Uterus (tissue), 4 donors: ENCODE measurements around the gene UGGT2. TPM values are rescaled to one million over a fixed set of nuclear protein-coding genes. Genes with fewer than 3 reads are reported as not detected.

Experiments used
- DNase-seq, 2 donors: peaks; one replicate each; pipeline ENCODE4 v3.0.0-alpha.2; 2019 to 2020
- H3K27ac ChIP-seq, 2 donors: fragments of 200-600 bp; sonication (generic); 1 replicate in 1 of 2; 2 replicates in 1 of 2; pipeline ENCODE4 v1.5.1; 2016 to 2018
- H3K27me3 ChIP-seq, 2 donors: fragments of 200-600 bp; sonication (generic); one replicate each; pipeline ENCODE4 v1.5.1; 2018 to 2019; ENCODE audit warnings: control low read depth in 1 of 2
- H3K36me3 ChIP-seq, 2 donors: fragments of 200-600 bp; sonication (generic); one replicate each; pipeline ENCODE4 v1.5.1; 2019; ENCODE audit warnings: control low read depth in 1 of 2
- H3K4me1 ChIP-seq, 2 donors: fragments of 200-600 bp; sonication (generic); one replicate each; pipeline ENCODE4 v1.5.1; 2018 to 2019; ENCODE audit warnings: control low read depth in 1 of 2
- H3K4me3 ChIP-seq, 2 donors: fragments of 200-600 bp; sonication (generic); 1 replicate in 1 of 2; 2 replicates in 1 of 2; pipeline ENCODE4 v1.5.1; 2018 to 2019; ENCODE audit warnings: mild to moderate bottlenecking in 1 of 2
- H3K9me3 ChIP-seq, 2 donors: fragments of 200-600 bp; sonication (generic); one replicate each; pipeline ENCODE4 v1.5.1; 2019; ENCODE audit warnings: control low read depth in 1 of 2
- CTCF ChIP-seq, 4 experiments: fragments of 200-600 bp in 2 of 4; fragments of 450-650 bp in 2 of 4; sonication (generic) in 2 of 4; IDR thresholded peaks; one replicate each; pipeline ENCODE4 v1.5.1; 2016 to 2019; ENCODE audit warnings: antibody characterized with exemption in 4 of 4, mild to moderate bottlenecking in 2 of 4, moderate library complexity in 1 of 4
- POLR2A ChIP-seq, 2 donors: fragments of 450-650 bp; IDR thresholded peaks; one replicate each; pipeline ENCODE4 v1.6.1; 2016; ENCODE audit warnings: antibody characterized with exemption in 2 of 2, mild to moderate bottlenecking in 1 of 2, moderate library complexity in 1 of 2
- intact Hi-C: fragments of 100-400 bp; cut with DNase I; formaldehyde crosslinking; loops from one replicate; pipeline ENCODE4 v1.15.1; 2023; ENCODE audit warnings: low total_unique reads
- total RNA-seq, 4 donors: library from RNA; depleted of rRNA in 3 of 4; stranded (reverse); fragments of >200 nt in 3 of 4; gene quantifications; one replicate each; pipeline versions ENCODE4 v1.1.0 to v1.2.4, GENCODE V29; 2014 to 2023
- donor health status: DM: yes; HTN: yes; CAD: no.

UGGT2 gene
- total RNA-seq, 4 donors from 2014 or later = 33.5 to 171 (median 116) TPM

- TF ChIP-seq POLR2A (IDR thresholded peaks at IDR 0.05) (no peak), CTCF (IDR thresholded peaks at IDR 0.05) (no peak)
- Histone ChIP-seq H3K4me3 (peak overlapping the region; percentile 36 to 45), H3K36me3 (no peaks in the 10 kb centered on the region), H3K27me3 (peaks cover 0 to 16% of the 10 kb centered on the region in 2 donors), H3K4me1 (no peaks in the 10 kb centered on the region), H3K9me3 (no peaks in the 10 kb centered on the region), H3K27ac (peak overlapping the region; percentile 38 to 78)
- peak in 1 of 2 donors; percentile 17 for DNase-seq
- intact Hi-C loops = no loop called here
These were observed 37.3 kb upstream of the UGGT2 start for GRCh38 chr13:96090240-96091101.

- H3K27me3 ChIP-seq = peaks cover 0 to 16% of the 10 kb centered on the region in 2 donors
- no peaks in the 10 kb centered on the region for H3K9me3 ChIP-seq
- H3K36me3 ChIP-seq = no peaks in the 10 kb centered on the region
- peak within 1 kb of the TSS; percentile 36 to 45 for H3K4me3 ChIP-seq
- peak; percentile 18 to 20 for DNase-seq
- H3K4me1 ChIP-seq = no peaks in the 10 kb centered on the region
- TF ChIP-seq POLR2A (IDR thresholded peaks at IDR 0.05) (no peak), CTCF (IDR thresholded peaks at IDR 0.05) (no peak)
- H3K27ac ChIP-seq = peak within 1 kb of the TSS; percentile 38 to 78
- intact Hi-C loops = no loop called here
These were observed 36.6 kb upstream of the UGGT2 start, which contains the start of gene HS6ST3 for GRCh38 chr13:96089749-96090239. Gene HS6ST3, plus strand, starts transcription at chr13:96090107.

- peaks cover 0 to 16% of the 10 kb centered on the region in 2 donors for H3K27me3 ChIP-seq
- no peaks in the 10 kb centered on the region for H3K4me1 ChIP-seq
- TF ChIP-seq CTCF (IDR thresholded peaks at IDR 0.05) = no peak
- H3K9me3 ChIP-seq = no peaks in the 10 kb centered on the region
- no peak overlapping the region for H3K4me3 ChIP-seq
- no peak for DNase-seq
- intact Hi-C loops = no loop called here
- H3K36me3 ChIP-seq = no peaks in the 10 kb centered on the region
- H3K27ac ChIP-seq = no peak overlapping the region
These were observed 35.9 kb upstream of the UGGT2 start for GRCh38 chr13:96089139-96089538.

- peaks cover 0 to 16% of the 10 kb centered on the region in 2 donors for H3K27me3 ChIP-seq
- H3K36me3 ChIP-seq = no peaks in the 10 kb centered on the region
- no peak overlapping the region for H3K27ac ChIP-seq
- DNase-seq = no peak
- intact Hi-C loops = no loop called here
- H3K4me3 ChIP-seq = no peak overlapping the region
- H3K4me1 ChIP-seq = no peaks in the 10 kb centered on the region
- TF ChIP-seq CTCF (IDR thresholded peaks at IDR 0.05) (no peak), POLR2A (IDR thresholded peaks at IDR 0.05) (no peak)
- H3K9me3 ChIP-seq = no peaks in the 10 kb centered on the region
These were observed 33.5 kb upstream of the UGGT2 start for GRCh38 chr13:96086736-96087135.

- TF ChIP-seq CTCF (IDR thresholded peaks at IDR 0.05) (no peak), POLR2A (IDR thresholded peaks at IDR 0.05) (no peak)
- DNase-seq = no peak
- H3K4me3 ChIP-seq = no peak overlapping the region
- no peaks in the 10 kb centered on the region for H3K4me1 ChIP-seq
- H3K9me3 ChIP-seq = no peaks in the 10 kb centered on the region
- no peaks in the 10 kb centered on the region for H3K36me3 ChIP-seq
- H3K27me3 ChIP-seq = peaks cover 0 to 5% of the 10 kb centered on the region in 2 donors
- intact Hi-C loops = no loop called here
- H3K27ac ChIP-seq = no peak overlapping the region
These were observed 29.4 kb upstream of the UGGT2 start for GRCh38 chr13:96082640-96083039.
